ENCODE measurements around the gene TTC9B. TPM values are rescaled to one million over a fixed set of nuclear protein-coding genes. Genes with fewer than 3 reads are reported as not detected.

TTC9B gene
- total RNA-seq, 1 experiment from 2014 or later, result 0.59 TPM

DNA sequence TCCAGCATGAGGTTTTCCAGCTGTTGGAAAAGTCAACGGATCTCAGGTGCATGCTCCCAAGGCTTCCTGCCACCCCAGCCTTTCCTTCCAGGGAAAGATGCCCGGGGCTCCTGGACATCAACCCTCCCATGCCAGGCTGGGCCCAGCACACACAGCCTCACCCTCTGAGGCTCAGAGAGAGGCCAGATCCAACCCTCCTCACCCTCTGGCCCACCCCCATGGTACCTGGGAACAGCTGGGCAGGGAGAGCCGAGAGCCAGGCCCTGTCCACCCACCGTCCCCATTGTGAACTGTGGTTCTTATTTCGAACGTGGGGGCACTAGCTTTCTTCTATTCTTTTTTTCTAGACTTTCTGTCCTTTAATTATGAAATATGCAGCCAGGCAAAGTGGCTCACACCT is 18.2 kb upstream of the TTC9B start:
- H2AFZ ChIP-seq, result no peak overlapping the region
- H3K9me2 ChIP-seq (ENCODE audit: insufficient read depth), result no peaks in the 10 kb centered on the region
- H3K27me3 ChIP-seq (ENCODE audit: insufficient read depth, low read depth), result no peaks in the 10 kb centered on the region
- no peak overlapping the region for H3K27ac ChIP-seq
- no peaks in the 10 kb centered on the region for H3K36me3 ChIP-seq (ENCODE audit: low read depth)
- no peak overlapping the region for H3K4me3 ChIP-seq
- DNase-seq, result no peak
- TF ChIP-seq EZH2 (IDR thresholded peaks at IDR 0.05; ENCODE audit: low read depth), result no peak
- TF ChIP-seq, protein P1, sequence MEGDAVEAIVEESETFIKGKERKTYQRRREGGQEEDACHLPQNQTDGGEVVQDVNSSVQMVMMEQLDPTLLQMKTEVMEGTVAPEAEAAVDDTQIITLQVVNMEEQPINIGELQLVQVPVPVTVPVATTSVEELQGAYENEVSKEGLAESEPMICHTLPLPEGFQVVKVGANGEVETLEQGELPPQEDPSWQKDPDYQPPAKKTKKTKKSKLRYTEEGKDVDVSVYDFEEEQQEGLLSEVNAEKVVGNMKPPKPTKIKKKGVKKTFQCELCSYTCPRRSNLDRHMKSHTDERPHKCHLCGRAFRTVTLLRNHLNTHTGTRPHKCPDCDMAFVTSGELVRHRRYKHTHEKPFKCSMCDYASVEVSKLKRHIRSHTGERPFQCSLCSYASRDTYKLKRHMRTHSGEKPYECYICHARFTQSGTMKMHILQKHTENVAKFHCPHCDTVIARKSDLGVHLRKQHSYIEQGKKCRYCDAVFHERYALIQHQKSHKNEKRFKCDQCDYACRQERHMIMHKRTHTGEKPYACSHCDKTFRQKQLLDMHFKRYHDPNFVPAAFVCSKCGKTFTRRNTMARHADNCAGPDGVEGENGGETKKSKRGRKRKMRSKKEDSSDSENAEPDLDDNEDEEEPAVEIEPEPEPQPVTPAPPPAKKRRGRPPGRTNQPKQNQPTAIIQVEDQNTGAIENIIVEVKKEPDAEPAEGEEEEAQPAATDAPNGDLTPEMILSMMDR (conservative IDR thresholded peaks at IDR 0.05), result no peak
- POLR2A ChIA-PET (ENCODE audit: unreplicated experiment), result no interaction called here
- intact Hi-C loops (cut with micrococcal nuclease; ENCODE audit: unreplicated experiment), result no loop called here
- no peaks in the 10 kb centered on the region for H3F3A ChIP-seq (ENCODE audit: insufficient read depth, low read depth)
- CTCF ChIA-PET, result no interaction called here
- no peak overlapping the region for H3K4me2 ChIP-seq
- no TSS peak for BruUV-seq (replicated peaks)
- no peaks in the 10 kb centered on the region for H3K79me2 ChIP-seq (ENCODE audit: low read depth)
- no peaks in the 10 kb centered on the region for H3K9me3 ChIP-seq (ENCODE audit: insufficient read depth, low read depth)
- no peaks in the 10 kb centered on the region for H3K4me1 ChIP-seq (replicated peaks; ENCODE audit: insufficient read depth)
- no peaks in the 10 kb centered on the region for H4K20me1 ChIP-seq (ENCODE audit: insufficient read depth)

DNA sequence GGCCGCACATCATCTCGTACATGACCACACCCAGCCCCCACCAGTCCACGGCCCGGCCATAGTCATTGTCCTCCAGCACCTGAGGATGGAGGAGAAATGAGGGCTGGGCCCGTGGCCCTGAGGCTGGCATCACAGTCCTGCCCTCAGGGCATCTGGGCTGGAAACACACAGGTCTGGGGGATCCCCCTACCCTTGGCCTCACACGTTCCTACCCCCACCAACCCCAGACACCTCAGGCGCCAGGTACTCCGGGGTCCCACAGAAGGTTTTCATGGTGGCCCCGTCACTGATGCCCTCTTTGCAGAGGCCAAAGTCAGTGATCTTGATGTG is 17.8 kb upstream of the TTC9B start:
- no peaks in the 10 kb centered on the region for H3K9me3 ChIP-seq (ENCODE audit: insufficient read depth, low read depth)
- H3K4me3 ChIP-seq, result no peak overlapping the region
- no peak overlapping the region for H3K27ac ChIP-seq
- TF ChIP-seq, protein P1 (conservative IDR thresholded peaks at IDR 0.05), result no peak
- H2AFZ ChIP-seq, result no peak overlapping the region
- no peaks in the 10 kb centered on the region for H3K9me2 ChIP-seq (ENCODE audit: insufficient read depth)
- no TSS peak for BruUV-seq (replicated peaks)
- H3K4me2 ChIP-seq, result no peak overlapping the region
- no peak for DNase-seq
- H3K4me1 ChIP-seq (replicated peaks; ENCODE audit: insufficient read depth), result no peaks in the 10 kb centered on the region
- POLR2A ChIA-PET (ENCODE audit: unreplicated experiment), result no interaction called here
- CTCF ChIA-PET, result no interaction called here
- intact Hi-C loops (cut with micrococcal nuclease; ENCODE audit: unreplicated experiment), result no loop called here
- no peaks in the 10 kb centered on the region for H3K36me3 ChIP-seq (ENCODE audit: low read depth)
- H4K20me1 ChIP-seq (ENCODE audit: insufficient read depth), result no peaks in the 10 kb centered on the region
- no peaks in the 10 kb centered on the region for H3F3A ChIP-seq (ENCODE audit: insufficient read depth, low read depth)
- H3K79me2 ChIP-seq (ENCODE audit: low read depth), result no peaks in the 10 kb centered on the region
- H3K27me3 ChIP-seq (ENCODE audit: insufficient read depth, low read depth), result no peaks in the 10 kb centered on the region

DNA sequence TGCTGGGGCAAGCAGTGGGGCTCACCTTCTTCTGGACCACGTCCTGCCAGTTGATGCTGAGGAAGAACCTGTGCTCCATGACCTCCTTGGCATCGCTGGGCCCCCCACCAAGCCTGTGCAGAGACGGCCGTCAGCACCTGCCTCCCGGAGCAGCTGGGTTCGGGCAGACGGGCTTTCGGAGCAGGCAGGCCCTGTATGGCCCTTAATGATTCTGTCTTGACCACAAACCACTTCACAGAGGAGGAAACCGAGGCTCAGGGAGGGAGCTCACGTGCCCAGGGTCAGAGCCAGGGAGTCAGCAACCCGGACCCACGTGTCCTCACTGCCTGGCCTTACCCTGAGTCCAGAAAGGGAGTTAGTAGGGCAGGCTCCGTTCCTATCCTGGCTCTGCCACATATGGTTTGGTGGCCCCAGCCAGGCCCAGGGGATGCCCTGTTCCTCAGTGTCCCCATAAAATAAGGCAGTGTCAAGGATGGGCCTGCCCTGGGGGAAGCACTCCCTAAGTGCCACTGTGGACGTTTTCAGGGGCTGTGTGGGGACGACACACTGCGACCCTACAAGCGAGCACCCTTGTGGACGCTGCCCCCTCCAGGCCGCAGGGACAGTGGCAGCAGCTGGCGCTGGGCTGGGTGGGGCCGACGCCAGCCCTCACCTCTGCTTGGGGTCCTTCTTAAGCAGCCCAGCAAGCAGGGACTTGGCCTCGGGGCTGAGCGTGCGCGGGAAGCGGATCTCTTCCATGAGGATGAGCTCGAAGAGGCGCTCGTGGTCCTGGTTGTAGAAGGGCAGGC is 17.2 kb upstream of the TTC9B start:
- H3K4me2 ChIP-seq, result no peak overlapping the region
- no peaks in the 10 kb centered on the region for H3F3A ChIP-seq (ENCODE audit: insufficient read depth, low read depth)
- no TSS peak for BruUV-seq (replicated peaks)
- TF ChIP-seq, protein P1 (conservative IDR thresholded peaks at IDR 0.05), result no peak
- TF ChIP-seq EZH2 (IDR thresholded peaks at IDR 0.05; ENCODE audit: low read depth), result no peak
- H3K36me3 ChIP-seq (ENCODE audit: low read depth), result no peaks in the 10 kb centered on the region
- intact Hi-C loops (cut with micrococcal nuclease; ENCODE audit: unreplicated experiment), result no loop called here
- H3K4me3 ChIP-seq, result no peak overlapping the region
- no peaks in the 10 kb centered on the region for H3K27me3 ChIP-seq (ENCODE audit: insufficient read depth, low read depth)
- H3K4me1 ChIP-seq (replicated peaks; ENCODE audit: insufficient read depth), result no peaks in the 10 kb centered on the region
- no peak for DNase-seq
- H4K20me1 ChIP-seq (ENCODE audit: insufficient read depth), result no peaks in the 10 kb centered on the region
- ChIA-PET POLR2A (ENCODE audit: unreplicated experiment) (interaction anchor here (0.6 kb wide), 1 partner anchor 513 kb away, joined by 4 read pairs; no protein-coding TSS in a partner anchor), CTCF (no interaction called here)
- H3K9me3 ChIP-seq (ENCODE audit: insufficient read depth, low read depth), result no peaks in the 10 kb centered on the region
- no peaks in the 10 kb centered on the region for H3K79me2 ChIP-seq (ENCODE audit: low read depth)
- no peaks in the 10 kb centered on the region for H3K9me2 ChIP-seq (ENCODE audit: insufficient read depth)
- H3K27ac ChIP-seq, result no peak overlapping the region
- H2AFZ ChIP-seq, result no peak overlapping the region
